Measurements from ENCODE around the gene CSF1.

The CSF1 gene

DNA sequence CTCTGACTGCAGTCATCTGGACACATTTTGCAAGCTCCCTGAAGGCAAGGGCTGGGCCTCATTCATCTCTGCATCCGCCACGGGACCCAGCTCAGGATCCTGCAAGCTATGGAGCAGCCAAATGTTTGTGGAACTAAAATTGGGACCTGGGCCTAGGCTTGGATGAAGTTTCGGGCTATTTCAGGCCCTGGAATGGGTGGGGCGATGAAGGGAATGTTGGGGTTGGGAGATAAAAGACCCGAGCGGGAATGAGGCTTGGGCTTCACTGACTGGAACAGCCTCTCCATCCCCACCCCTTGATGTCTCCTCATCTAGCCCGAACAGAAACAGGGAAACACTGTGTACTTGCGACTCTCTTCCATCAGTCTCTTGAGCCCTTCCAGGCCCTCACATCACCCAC lies 66.6 kb downstream of the CSF1 start:
- no peak for FAIRE-seq

DNA sequence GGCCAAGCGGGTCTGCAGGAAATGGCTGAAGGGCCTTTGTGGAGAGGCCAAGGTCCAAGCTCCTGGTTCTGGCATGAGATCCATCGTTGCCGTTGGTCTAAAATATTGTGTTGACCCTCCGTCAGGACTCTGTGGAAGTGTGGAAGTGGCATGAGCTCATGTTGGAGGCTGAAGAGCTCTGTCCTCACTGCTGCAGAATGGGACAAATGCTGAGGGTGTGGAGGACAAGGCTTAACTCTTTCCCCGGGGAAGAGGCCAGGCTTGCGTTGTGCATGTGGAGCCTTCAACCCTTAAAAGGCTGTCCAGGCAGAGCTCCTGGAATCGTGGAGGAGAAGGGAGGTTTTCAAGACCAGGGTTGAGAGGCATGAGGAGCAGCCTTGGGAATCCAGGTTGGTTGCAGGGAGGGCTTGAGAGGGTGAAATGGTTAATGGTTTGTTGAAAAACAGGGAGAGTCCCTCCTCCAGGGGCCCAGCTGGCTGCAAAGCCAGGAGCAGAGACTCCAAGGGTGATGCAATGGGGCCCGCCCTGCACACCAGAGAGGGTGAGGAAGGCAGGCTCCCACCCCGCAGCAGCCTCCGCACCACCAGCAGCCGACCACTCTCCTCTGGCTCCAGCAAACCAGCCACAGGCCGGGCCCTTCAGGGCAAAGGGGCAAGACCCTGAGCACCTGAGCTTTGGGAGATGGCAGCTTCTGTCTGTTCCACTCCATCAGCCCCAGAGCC lies 67.2 kb downstream of the CSF1 start:
- FAIRE-seq (no peak), DNase-seq (ENCODE audit: low spot score) (no peak)

More for the DNA sequence above, 66.6 kb downstream of the CSF1 start:
- DNase-seq (ENCODE audit: low spot score), result no peak

DNA sequence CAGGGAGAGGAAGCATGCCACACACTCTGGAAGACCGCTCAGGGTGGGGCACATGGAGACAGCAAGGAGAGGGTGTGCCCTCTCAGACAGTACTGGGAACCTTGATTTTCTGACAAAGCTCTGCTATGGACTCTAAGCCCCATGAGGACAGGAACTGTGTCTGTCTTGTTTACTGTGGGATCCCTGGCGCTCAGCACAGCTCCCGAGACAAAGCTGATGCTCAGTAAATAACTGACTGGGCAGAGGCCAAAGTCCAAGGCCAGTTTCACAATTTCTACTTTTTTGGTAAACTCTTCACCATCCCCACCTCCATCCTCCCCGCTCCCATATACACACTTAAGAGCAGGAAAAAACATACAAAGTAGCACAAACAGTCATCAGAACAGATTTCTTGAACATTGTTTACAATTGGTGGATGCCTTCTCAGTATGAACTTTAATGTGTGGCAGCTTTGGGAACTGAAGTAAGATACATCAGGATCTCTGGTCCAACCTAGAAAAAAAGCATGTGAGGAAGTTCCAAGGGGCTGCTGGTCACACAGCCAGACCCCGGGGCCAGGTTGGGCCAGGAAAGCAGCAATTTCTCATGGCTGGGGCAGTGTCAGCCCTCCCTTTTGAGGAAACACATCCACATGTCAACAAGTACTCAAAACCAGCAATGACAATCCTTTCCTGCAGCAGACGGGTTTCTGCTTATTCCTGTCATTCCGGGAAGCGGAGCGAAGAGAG lies 68.3 kb downstream of the CSF1 start:
- FAIRE-seq (no peak), DNase-seq (ENCODE audit: low spot score) (no peak)

DNA sequence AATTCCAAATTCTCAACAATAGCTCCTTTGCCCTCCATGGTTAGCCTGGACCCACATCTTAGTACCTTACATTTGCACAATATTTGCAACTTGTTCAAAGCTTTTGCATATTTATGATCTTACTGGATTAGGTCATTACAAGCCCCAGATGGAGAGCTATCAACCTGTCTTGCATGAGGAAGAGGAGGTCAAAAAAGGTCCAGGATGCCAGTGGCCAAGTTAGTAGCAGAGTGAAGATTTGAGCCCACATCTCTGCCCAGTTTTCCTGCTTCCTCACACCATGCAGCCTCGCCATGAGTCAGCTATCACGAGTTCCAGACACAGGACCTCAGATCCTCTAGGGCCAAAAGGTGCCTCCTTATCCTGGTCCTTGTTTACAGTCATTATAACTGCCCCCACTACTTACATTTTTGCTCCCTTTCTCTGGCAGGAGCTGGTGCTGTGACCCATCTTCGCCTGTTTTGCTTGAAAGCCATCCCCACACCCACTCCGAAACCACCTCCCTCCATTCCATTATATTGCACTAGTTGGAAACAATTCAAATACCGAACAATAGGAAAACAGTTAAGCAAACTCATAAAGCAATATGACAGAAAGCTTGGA lies 68.9 kb downstream of the CSF1 start:
- peak; percentile 79 for DNase-seq (ENCODE audit: low spot score)
- FAIRE-seq, result peak; percentile 55

Measured in RCC 7860 (cell line).